WTC11 (cell line): Measurements from ENCODE around the gene PLCB3. TPM values are rescaled to one million over a fixed set of nuclear protein-coding genes. Genes with fewer than 3 reads are reported as not detected.
A peak's percentile ranks its signal among the peaks of the same experiment; 100 is the strongest.
"Not testable (repeated sequence)": the region's sequence is repeated elsewhere in the genome, so short reads cannot be mapped to it uniquely, and the experiment has no call there.

ENCODE experiments used
- ATAC-seq: fragments of 200-7000 bp; cut with Tn5 transposase; 2 replicates; pipeline ENCODE4 v1.10.0; 2021; ENCODE audit warnings: mild to moderate bottlenecking, moderate library complexity
- CTCF ChIA-PET: fragments of 300-600 bp; sonication (Branson Sonifier 250); formaldehyde crosslinking; loops from one replicate; lab custom pipeline; 2021; ENCODE audit warnings: antibody characterized with exemption; lab: Charles Lee
- POLR2A ChIA-PET: fragments of 350-600 bp; sonication (Branson Sonifier 250); formaldehyde crosslinking; loops from one replicate; lab custom pipeline; 2021; ENCODE audit warnings: antibody characterized with exemption; lab: Charles Lee
- DNase-seq: peaks from one replicate; pipeline ENCODE4 v3.0.0; 2021; ENCODE audit warnings: low spot score
- H3K27ac Mint-ChIP-seq: 2 replicates; pipeline ENCODE4 v1.8.0; 2021; ENCODE audit warnings: mixed read lengths
- H3K27me3 Mint-ChIP-seq: 2 replicates; pipeline ENCODE4 v1.8.0; 2021; ENCODE audit warnings: low read depth, mild to moderate bottlenecking, moderate library complexity, mixed read lengths
- H3K36me3 Mint-ChIP-seq: 2 replicates; pipeline ENCODE4 v1.8.0; 2021; ENCODE audit warnings: mixed read lengths
- H3K4me1 Mint-ChIP-seq: 2 replicates; pipeline ENCODE4 v1.8.0; 2022; ENCODE audit warnings: mixed read lengths
- H3K4me3 Mint-ChIP-seq: 2 replicates; pipeline ENCODE4 v1.8.0; 2021; ENCODE audit warnings: mild to moderate bottlenecking, moderate library complexity, mixed read lengths
- H3K9me3 Mint-ChIP-seq: 2 replicates; pipeline ENCODE4 v1.8.0; 2021; ENCODE audit warnings: mixed read lengths
- CBFB ChIP-seq: sonication (generic); formaldehyde crosslinking; IDR thresholded peaks from 2 replicates; pipeline ENCODE4 v1.8.1; 2022; ENCODE audit warnings: mild to moderate bottlenecking, low read depth, missing genetic modification reagents
- CREM ChIP-seq: sonication (generic); formaldehyde crosslinking; IDR thresholded peaks from 2 replicates; pipeline ENCODE4 v1.8.1; 2022; ENCODE audit warnings: mild to moderate bottlenecking, missing genetic modification reagents, moderate library complexity
- ESRRA ChIP-seq: sonication (generic); formaldehyde crosslinking; IDR thresholded peaks from 2 replicates; pipeline ENCODE4 v1.8.1; 2022; ENCODE audit warnings: mild to moderate bottlenecking, missing genetic modification reagents, borderline replicate concordance
- FOXP1 ChIP-seq: sonication (generic); formaldehyde crosslinking; IDR thresholded peaks from 2 replicates; pipeline ENCODE4 v1.8.0; 2022; ENCODE audit warnings: missing genetic modification reagents, mild to moderate bottlenecking, moderate library complexity, borderline replicate concordance
- GTF2I ChIP-seq: fragments of 250-450 bp; sonication (Bioruptor Pico); conservative IDR thresholded peaks from 2 replicates; pipeline ENCODE4 v1.4.0; 2021; ENCODE audit warnings: mild to moderate bottlenecking
- JAZF1 ChIP-seq: fragments of 250-450 bp; sonication (Bioruptor Pico); IDR thresholded peaks from 2 replicates; pipeline ENCODE4 v1.9.0; 2021; ENCODE audit warnings: moderate library complexity, mild to moderate bottlenecking, inconsistent platforms
- JUN ChIP-seq: sonication (generic); formaldehyde crosslinking; IDR thresholded peaks from 2 replicates; pipeline ENCODE4 v1.8.0; 2023; ENCODE audit warnings: mild to moderate bottlenecking, missing genetic modification reagents
- TCF7 ChIP-seq: sonication (generic); formaldehyde crosslinking; IDR thresholded peaks from 2 replicates; pipeline ENCODE4 v1.8.0; 2022; ENCODE audit warnings: mild to moderate bottlenecking, low read depth, missing genetic modification reagents, moderate library complexity
- TEAD1 ChIP-seq: sonication (generic); formaldehyde crosslinking; IDR thresholded peaks from 2 replicates; pipeline ENCODE4 v1.8.0; 2022; ENCODE audit warnings: mild to moderate bottlenecking, missing genetic modification reagents
- TP53 ChIP-seq: sonication (generic); formaldehyde crosslinking; IDR thresholded peaks from 2 replicates; pipeline ENCODE4 v1.8.1; 2023; ENCODE audit warnings: mild to moderate bottlenecking, missing genetic modification reagents
- ZNF416 ChIP-seq: fragments of 250-450 bp; sonication (Bioruptor Pico); IDR thresholded peaks from 2 replicates; pipeline ENCODE4 v1.9.0; 2021; ENCODE audit warnings: mild to moderate bottlenecking, inconsistent platforms
- total RNA-seq: library from RNA; stranded (reverse); gene quantifications from 3 replicates; pipeline ENCODE4 v1.2.3, GENCODE V29; 2021
- TF ChIP-seq, protein P1 (sequence below): sonication (generic); formaldehyde crosslinking; IDR thresholded peaks from 2 replicates; pipeline ENCODE4 v1.8.0; 2022; ENCODE audit warnings: mild to moderate bottlenecking, missing genetic modification reagents
- TF ChIP-seq, protein P2 (sequence below): sonication (generic); formaldehyde crosslinking; IDR thresholded peaks from 2 replicates; pipeline ENCODE4 v1.8.1; 2023; ENCODE audit warnings: mild to moderate bottlenecking, missing genetic modification reagents, moderate library complexity
- TF ChIP-seq, protein P3 (sequence below): fragments of 250-450 bp; sonication (Bioruptor Pico); IDR thresholded peaks from 2 replicates; pipeline ENCODE4 v1.9.0; 2021; ENCODE audit warnings: mild to moderate bottlenecking, borderline replicate concordance
- TF ChIP-seq, protein P4 (sequence below): sonication (generic); formaldehyde crosslinking; IDR thresholded peaks from 2 replicates; pipeline ENCODE4 v1.8.1; 2023; ENCODE audit warnings: mild to moderate bottlenecking, moderate library complexity, missing genetic modification reagents

Gene PLCB3
- total RNA-seq, 1 experiment from 2014 or later, result 97.4 TPM

DNA sequence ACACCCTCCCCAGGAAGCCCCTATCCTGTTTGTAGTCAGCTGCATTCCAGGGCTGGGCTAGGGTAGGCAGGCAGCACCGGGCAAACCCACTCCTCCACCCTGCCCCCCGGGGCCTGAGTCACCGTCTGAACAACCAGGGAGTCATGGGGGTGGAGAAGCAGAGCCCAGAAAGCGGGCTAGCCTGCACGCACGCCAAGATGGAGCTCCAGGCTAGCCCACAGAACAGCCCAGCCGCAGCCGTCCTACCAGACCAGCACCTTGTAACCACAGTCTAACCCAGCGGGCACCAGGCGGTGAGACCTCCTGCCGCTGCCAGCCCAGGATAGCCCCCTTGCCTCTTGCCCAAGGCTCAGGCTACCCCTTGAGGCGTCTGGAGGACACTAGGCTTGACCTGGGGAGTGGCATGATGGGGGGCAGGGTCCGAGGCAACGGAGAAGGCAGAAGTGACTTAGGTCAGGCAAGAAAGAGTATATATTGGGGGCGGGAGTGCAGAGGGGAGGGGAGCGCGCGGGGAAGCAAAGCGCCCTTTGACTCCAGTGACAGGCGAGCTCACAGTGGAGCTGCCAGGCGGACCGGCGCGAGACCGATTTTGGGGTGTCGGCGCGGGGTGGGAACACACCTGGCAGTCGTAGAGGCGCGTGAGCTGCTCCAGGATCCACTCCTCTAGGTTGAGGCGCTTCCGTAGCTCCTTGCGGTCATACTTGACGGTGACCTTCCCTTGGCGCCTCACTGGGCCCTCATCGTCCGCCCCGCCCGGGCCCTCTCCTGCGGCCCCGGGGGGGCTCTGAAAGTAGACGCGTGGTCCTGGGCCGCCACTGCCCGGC is 5.3 kb upstream of the PLCB3 start:
- no peak for TF ChIP-seq JAZF1 (CRISPR knock-in tag)
- 0 out of 2 replicates have a peak, but pooled peaks have one; percentile 1 for TF ChIP-seq ESRRA (CRISPR knock-in tag)
- TF ChIP-seq, protein P1, sequence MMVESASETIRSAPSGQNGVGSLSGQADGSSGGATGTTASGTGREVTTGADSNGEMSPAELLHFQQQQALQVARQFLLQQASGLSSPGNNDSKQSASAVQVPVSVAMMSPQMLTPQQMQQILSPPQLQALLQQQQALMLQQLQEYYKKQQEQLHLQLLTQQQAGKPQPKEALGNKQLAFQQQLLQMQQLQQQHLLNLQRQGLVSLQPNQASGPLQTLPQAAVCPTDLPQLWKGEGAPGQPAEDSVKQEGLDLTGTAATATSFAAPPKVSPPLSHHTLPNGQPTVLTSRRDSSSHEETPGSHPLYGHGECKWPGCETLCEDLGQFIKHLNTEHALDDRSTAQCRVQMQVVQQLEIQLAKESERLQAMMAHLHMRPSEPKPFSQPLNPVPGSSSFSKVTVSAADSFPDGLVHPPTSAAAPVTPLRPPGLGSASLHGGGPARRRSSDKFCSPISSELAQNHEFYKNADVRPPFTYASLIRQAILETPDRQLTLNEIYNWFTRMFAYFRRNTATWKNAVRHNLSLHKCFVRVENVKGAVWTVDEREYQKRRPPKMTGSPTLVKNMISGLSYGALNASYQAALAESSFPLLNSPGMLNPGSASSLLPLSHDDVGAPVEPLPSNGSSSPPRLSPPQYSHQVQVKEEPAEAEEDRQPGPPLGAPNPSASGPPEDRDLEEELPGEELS (CRISPR knock-in tag), result 0 out of 2 replicates have a peak, but pooled peaks have one; percentile 25
- peak; percentile 36; the same call in 1 of the 2 replicates for TF ChIP-seq FOXP1
- 0 out of 2 replicates have a peak, but pooled peaks have one; percentile 40 for TF ChIP-seq GTF2I (CRISPR knock-in tag)
- H3K36me3 Mint-ChIP-seq, result peaks cover 8% of the 10 kb centered on the region
- no peak for ATAC-seq
- POLR2A ChIA-PET, result interaction anchor here (0.6 to 1.9 kb wide), 10 partner anchors 17 to 465 kb away, joined by 3 to 7 read pairs (median 4); partner anchors contain the start of genes ESRRA, NUDT22, STIP1 and TRPT1
- H3K4me1 Mint-ChIP-seq, result peaks cover 50% of the 10 kb centered on the region
- H3K4me3 Mint-ChIP-seq, result peak overlapping the region; percentile 85
- H3K9me3 Mint-ChIP-seq, result no peaks in the 10 kb centered on the region
- H3K27me3 Mint-ChIP-seq, result no peaks in the 10 kb centered on the region
- CTCF ChIA-PET, result interaction anchor here (0.7 to 2.1 kb wide), 8 partner anchors 20 to 109 kb away, joined by 3 to 11 read pairs (median 5); partner anchors contain the start of genes ESRRA, NUDT22 and TRPT1
- DNase-seq, result no peak
- peak overlapping the region; percentile 60 for H3K27ac Mint-ChIP-seq

DNA sequence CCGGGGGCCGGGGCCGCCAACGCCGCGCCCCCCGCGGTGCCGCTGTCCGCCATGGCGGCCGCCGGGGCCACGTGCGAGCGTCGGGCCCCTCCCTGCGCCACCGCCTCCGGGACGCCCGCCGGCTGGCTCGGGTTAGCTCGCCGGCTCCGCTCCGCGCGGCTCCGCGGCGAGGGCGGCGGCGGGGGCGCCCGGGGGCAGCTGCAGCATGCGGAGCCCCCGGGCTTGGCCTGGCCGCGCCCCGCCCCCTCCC is 4.8 kb upstream of the PLCB3 start:
- not testable (repeated sequence) for H3K27me3 Mint-ChIP-seq, H3K36me3 Mint-ChIP-seq, H3K9me3 Mint-ChIP-seq, DNase-seq, H3K27ac Mint-ChIP-seq, ATAC-seq
- ChIA-PET POLR2A (interaction anchor here (0.7 to 1.7 kb wide), 5 partner anchors 20 to 464 kb away, joined by 3 to 7 read pairs (median 3); partner anchors contain the start of genes NUDT22 and TRPT1), CTCF (interaction anchor here (0.8 to 2.1 kb wide), 8 partner anchors 21 to 108 kb away, joined by 3 to 11 read pairs (median 6); partner anchors contain the start of genes ESRRA, NUDT22 and TRPT1)
- TF ChIP-seq ZNF416 (CRISPR knock-in tag) (peak; percentile 10; the same call in 1 of the 2 replicates), TP53 (0 out of 2 replicates have a peak, but pooled peaks have one; percentile 20)
- TF ChIP-seq, protein P2, sequence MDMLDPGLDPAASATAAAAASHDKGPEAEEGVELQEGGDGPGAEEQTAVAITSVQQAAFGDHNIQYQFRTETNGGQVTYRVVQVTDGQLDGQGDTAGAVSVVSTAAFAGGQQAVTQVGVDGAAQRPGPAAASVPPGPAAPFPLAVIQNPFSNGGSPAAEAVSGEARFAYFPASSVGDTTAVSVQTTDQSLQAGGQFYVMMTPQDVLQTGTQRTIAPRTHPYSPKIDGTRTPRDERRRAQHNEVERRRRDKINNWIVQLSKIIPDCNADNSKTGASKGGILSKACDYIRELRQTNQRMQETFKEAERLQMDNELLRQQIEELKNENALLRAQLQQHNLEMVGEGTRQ (CRISPR knock-in tag), result peak; percentile 35; the same call in 1 of the 2 replicates
- Mint-ChIP-seq H3K4me3 (peak overlapping the region; percentile 88), H3K4me1 (peaks cover 50% of the 10 kb centered on the region)

DNA sequence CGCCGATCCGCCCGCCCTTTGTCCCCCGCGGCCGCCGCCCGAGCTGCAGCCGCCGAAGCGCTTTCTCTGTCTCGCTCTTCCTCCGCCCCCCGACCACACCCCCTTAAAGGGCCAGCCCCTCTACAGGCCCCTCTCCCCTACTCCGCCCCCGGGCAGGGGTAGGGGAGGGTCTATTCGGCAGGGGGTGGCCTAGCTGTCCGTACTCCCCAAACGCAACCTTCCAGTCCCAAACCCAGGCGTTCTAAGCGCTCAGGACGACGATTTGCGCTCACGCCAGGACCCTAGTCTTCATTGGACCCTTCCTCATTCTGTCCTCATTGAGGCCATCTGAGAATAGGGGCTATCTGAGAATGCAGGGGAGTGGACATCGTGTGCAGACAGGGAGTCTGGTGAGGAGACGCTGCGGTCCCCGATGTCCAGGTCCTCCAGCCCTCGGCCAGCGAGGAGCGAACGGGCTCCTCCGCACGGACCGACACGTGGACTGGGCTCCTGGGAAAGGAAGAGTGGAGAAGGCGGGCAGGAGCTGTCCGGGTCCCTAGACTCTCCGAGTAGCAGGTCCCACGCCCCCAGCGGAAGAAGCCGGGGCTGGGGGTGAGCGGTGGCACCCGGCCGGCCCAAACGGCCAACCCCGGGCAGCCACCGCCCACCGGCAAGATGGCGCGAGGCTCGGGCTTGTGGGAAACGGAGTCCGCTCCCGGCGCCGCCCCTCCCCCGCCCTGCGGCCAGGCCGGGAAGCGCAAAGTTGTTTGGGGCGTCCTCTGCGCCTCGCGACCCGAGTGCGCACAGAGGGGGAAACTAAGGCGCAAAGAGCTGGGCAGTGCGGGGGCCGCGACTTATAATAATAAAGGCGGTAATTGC is 4.2 kb upstream of the PLCB3 start, which contains the start of gene PPP1R14B:
Gene PPP1R14B (minus strand): TSS at position 73 of the 858 bp plus-strand sequence. CDS start 270 bp downstream, outside the sequence.
- no peaks in the 10 kb centered on the region for H3K27me3 Mint-ChIP-seq
- CTCF ChIA-PET, result interaction anchor here (0.8 to 2.1 kb wide), 10 partner anchors 16 to 108 kb away, joined by 3 to 11 read pairs (median 5); partner anchors contain the start of genes CATSPERZ, ESRRA, NUDT22 and TRPT1
- POLR2A ChIA-PET, result interaction anchor here (0.8 to 1.7 kb wide), 5 partner anchors 21 to 328 kb away, joined by 3 to 7 read pairs (median 3); partner anchors contain the start of genes NUDT22 and TRPT1
- H3K36me3 Mint-ChIP-seq, result peaks cover 8% of the 10 kb centered on the region
- H3K4me1 Mint-ChIP-seq, result peaks cover 50% of the 10 kb centered on the region
- ATAC-seq, result peak; percentile 55
- H3K9me3 Mint-ChIP-seq, result no peaks in the 10 kb centered on the region
- peak; percentile 95 for DNase-seq
- peak within 1 kb of the TSS; percentile 97 for H3K27ac Mint-ChIP-seq
- peak within 1 kb of the TSS; percentile 88 for H3K4me3 Mint-ChIP-seq
- TF ChIP-seq TEAD1, result no peak
- TF ChIP-seq, protein P3, sequence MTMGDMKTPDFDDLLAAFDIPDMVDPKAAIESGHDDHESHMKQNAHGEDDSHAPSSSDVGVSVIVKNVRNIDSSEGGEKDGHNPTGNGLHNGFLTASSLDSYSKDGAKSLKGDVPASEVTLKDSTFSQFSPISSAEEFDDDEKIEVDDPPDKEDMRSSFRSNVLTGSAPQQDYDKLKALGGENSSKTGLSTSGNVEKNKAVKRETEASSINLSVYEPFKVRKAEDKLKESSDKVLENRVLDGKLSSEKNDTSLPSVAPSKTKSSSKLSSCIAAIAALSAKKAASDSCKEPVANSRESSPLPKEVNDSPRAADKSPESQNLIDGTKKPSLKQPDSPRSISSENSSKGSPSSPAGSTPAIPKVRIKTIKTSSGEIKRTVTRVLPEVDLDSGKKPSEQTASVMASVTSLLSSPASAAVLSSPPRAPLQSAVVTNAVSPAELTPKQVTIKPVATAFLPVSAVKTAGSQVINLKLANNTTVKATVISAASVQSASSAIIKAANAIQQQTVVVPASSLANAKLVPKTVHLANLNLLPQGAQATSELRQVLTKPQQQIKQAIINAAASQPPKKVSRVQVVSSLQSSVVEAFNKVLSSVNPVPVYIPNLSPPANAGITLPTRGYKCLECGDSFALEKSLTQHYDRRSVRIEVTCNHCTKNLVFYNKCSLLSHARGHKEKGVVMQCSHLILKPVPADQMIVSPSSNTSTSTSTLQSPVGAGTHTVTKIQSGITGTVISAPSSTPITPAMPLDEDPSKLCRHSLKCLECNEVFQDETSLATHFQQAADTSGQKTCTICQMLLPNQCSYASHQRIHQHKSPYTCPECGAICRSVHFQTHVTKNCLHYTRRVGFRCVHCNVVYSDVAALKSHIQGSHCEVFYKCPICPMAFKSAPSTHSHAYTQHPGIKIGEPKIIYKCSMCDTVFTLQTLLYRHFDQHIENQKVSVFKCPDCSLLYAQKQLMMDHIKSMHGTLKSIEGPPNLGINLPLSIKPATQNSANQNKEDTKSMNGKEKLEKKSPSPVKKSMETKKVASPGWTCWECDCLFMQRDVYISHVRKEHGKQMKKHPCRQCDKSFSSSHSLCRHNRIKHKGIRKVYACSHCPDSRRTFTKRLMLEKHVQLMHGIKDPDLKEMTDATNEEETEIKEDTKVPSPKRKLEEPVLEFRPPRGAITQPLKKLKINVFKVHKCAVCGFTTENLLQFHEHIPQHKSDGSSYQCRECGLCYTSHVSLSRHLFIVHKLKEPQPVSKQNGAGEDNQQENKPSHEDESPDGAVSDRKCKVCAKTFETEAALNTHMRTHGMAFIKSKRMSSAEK (CRISPR knock-in tag), result no peak
- peak; percentile 18; the same call in 1 of the 2 replicates for TF ChIP-seq FOXP1
- TF ChIP-seq, protein P4, sequence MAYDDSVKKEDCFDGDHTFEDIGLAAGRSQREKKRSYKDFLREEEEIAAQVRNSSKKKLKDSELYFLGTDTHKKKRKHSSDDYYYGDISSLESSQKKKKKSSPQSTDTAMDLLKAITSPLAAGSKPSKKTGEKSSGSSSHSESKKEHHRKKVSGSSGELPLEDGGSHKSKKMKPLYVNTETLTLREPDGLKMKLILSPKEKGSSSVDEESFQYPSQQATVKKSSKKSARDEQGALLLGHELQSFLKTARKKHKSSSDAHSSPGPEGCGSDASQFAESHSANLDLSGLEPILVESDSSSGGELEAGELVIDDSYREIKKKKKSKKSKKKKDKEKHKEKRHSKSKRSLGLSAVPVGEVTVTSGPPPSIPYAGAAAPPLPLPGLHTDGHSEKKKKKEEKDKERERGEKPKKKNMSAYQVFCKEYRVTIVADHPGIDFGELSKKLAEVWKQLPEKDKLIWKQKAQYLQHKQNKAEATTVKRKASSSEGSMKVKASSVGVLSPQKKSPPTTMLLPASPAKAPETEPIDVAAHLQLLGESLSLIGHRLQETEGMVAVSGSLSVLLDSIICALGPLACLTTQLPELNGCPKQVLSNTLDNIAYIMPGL (CRISPR knock-in tag), result peak; percentile 84; the same call in 1 of the 2 replicates
- TF ChIP-seq, protein P2 (CRISPR knock-in tag), result 0 out of 2 replicates have a peak, but pooled peaks have one; percentile 20
- no peak for TF ChIP-seq CBFB (CRISPR knock-in tag)
- TF ChIP-seq CREM (CRISPR knock-in tag), result 0 out of 2 replicates have a peak, but pooled peaks have one; percentile 20
- TF ChIP-seq JUN (CRISPR knock-in tag), result no peak
- TF ChIP-seq TCF7 (CRISPR knock-in tag), result no peak
- no peak for TF ChIP-seq ESRRA (CRISPR knock-in tag)
